Panc1 (cell line): ENCODE results near the gene TOR1AIP2. TPM values are rescaled to one million over a fixed set of nuclear protein-coding genes. Genes with fewer than 3 reads are reported as not detected.
"Not testable (repeated sequence)": the region's sequence is repeated elsewhere in the genome, so short reads cannot be mapped to it uniquely, and the experiment has no call there.

ENCODE experiments used
- ATAC-seq: fragments of 200-7000 bp; cut with Tn5 transposase; 2 replicates; pipeline ENCODE4 v1.9.1; 2020; ENCODE audit warnings: mild to moderate bottlenecking, moderate library complexity
- BruUV-seq: library from RNA; stranded (reverse); fragments of 400-500 nt; replicated peaks from 2 replicates; lab custom pipeline; 2021; lab: Mats Ljungman, UMichigan
- CTCF ChIA-PET: fragments of 300-600 bp; sonication (Branson Sonifier 250); formaldehyde crosslinking; loops from one replicate; lab custom pipeline; 2022; ENCODE audit warnings: antibody characterized with exemption; lab: Charles Lee
- POLR2A ChIA-PET: fragments of 300-600 bp; sonication (Branson Sonifier 250); formaldehyde crosslinking; loops from one replicate; lab custom pipeline; 2022; ENCODE audit warnings: antibody characterized with exemption; lab: Charles Lee
- DNase-seq: peaks from one replicate; pipeline ENCODE4 v3.0.0-alpha.2; 2010; ENCODE audit warnings: low read depth, low spot score
- H3K27ac ChIP-seq: 2 replicates; pipeline ENCODE4 v1.5.1; 2011; ENCODE audit warnings: mild to moderate bottlenecking, low read length, inconsistent platforms
- H3K27me3 ChIP-seq: fragments of 200-500 bp; sonication (Bioruptor generic); 2 replicates; pipeline ENCODE4 v1.6.0; 2014; ENCODE audit warnings: low read length, inconsistent platforms; ENCODE audit not compliant: control insufficient read depth, insufficient read depth
- H3K36me3 ChIP-seq: fragments of 200-500 bp; sonication (Bioruptor generic); 2 replicates; pipeline ENCODE4 v1.5.1; 2014; ENCODE audit warnings: inconsistent platforms, mild to moderate bottlenecking, low read length, moderate library complexity; ENCODE audit not compliant: control insufficient read depth, insufficient read depth
- H3K4me1 ChIP-seq: 2 replicates; pipeline ENCODE4 v1.5.1; 2011; ENCODE audit warnings: inconsistent platforms, mild to moderate bottlenecking, low read length, moderate library complexity; ENCODE audit not compliant: control insufficient read depth, insufficient read depth
- H3K4me3 ChIP-seq, 2 experiments: 2 replicates each; pipeline ENCODE4 v1.5.1; 2011 to 2012; ENCODE audit warnings: low read depth in 2 of 2, low read length in 2 of 2, mild to moderate bottlenecking in 2 of 2, inconsistent platforms in 1 of 2, moderate library complexity in 1 of 2
- H3K9me3 ChIP-seq: fragments of 200-500 bp; sonication (Bioruptor generic); 2 replicates; pipeline ENCODE4 v1.5.1; 2014; ENCODE audit warnings: low read depth, mild to moderate bottlenecking, inconsistent platforms, low read length, moderate library complexity; ENCODE audit not compliant: control insufficient read depth, insufficient read depth
- CTCF ChIP-seq: fragments of 450-650 bp; IDR thresholded peaks from 2 replicates; pipeline ENCODE4 v1.5.1; 2017; ENCODE audit warnings: mild to moderate bottlenecking
- POLR2AphosphoS5 ChIP-seq: IDR thresholded peaks from 2 replicates; pipeline ENCODE4 v1.6.1; 2012; ENCODE audit warnings: mild to moderate bottlenecking, low read depth, low read length, moderate library complexity
- REST ChIP-seq, 2 experiments: IDR thresholded peaks; 2 replicates each; pipeline ENCODE4 v1.6.1; 2011 to 2012; ENCODE audit warnings: low read depth in 2 of 2, control low read depth in 1 of 2, low read length in 1 of 2, mild to moderate bottlenecking in 1 of 2, moderate library complexity in 1 of 2; ENCODE audit not compliant: insufficient read depth in 1 of 2
- SIN3A ChIP-seq: IDR thresholded peaks from 2 replicates; pipeline ENCODE4 v1.6.1; 2012; ENCODE audit warnings: low read depth, mild to moderate bottlenecking, low read length, moderate library complexity, borderline replicate concordance; ENCODE audit not compliant: insufficient read depth
- TCF7L2 ChIP-seq: IDR thresholded peaks from 2 replicates; pipeline ENCODE4 v1.6.1; 2011; ENCODE audit warnings: mild to moderate bottlenecking, low read depth, low read length, inconsistent platforms
- in situ Hi-C: cut with HindIII; loops from 2 replicates; pipeline ENCODE4 v1.10.0; 2016; ENCODE audit warnings: low sequenced_read_pairs, low pct_unique_long_range_greater_than_20kb
- intact Hi-C: fragments of 100-400 bp; cut with micrococcal nuclease; formaldehyde crosslinking; loops from one replicate; pipeline ENCODE4 v1.10.0; 2022; ENCODE audit not compliant: unreplicated experiment
- total RNA-seq: library from RNA; stranded (reverse); gene quantifications from one replicate; pipeline ENCODE4 v1.2.1, GENCODE V29; 2021; ENCODE audit not compliant: unreplicated experiment

TOR1AIP2 gene
- total RNA-seq, 1 experiment from 2014 or later = 94.9 TPM

GRCh38 chr1:179805291-179806195 lies 72.1 kb downstream of the TOR1AIP2 start:
- POLR2A ChIA-PET = no interaction called here
- DNase-seq (no peak), ATAC-seq (no peak)
- Histone ChIP-seq H3K27ac (no peak overlapping the region), H3K4me3 (no peak overlapping the region), H3K4me1 (no peaks in the 10 kb centered on the region), H3K36me3 (no peaks in the 10 kb centered on the region), H3K27me3 (0 out of 2 replicates have a peak, but pooled peaks cover 3% of the 10 kb centered on the region), H3K9me3 (no peaks in the 10 kb centered on the region)
- CTCF ChIA-PET = interaction anchor here (0.7 to 1.7 kb wide), 2 partner anchors 9 to 443 kb away, joined by 3 to 4 read pairs; no protein-coding TSS in a partner anchor
- TF ChIP-seq REST (IDR thresholded peaks at IDR 0.05; ENCODE audit: insufficient read depth in 1 of 2, low read depth in 2 of 2, low read length in 1 of 2) (no peak), POLR2AphosphoS5 (no peak), SIN3A (no peak), CTCF (no peak), TCF7L2 (no peak)
- intact Hi-C loops = no loop called here
- no TSS peak for BruUV-seq
- in situ Hi-C loops = no loop called here

GRCh38 chr1:179804417-179804816 lies 73.2 kb downstream of the TOR1AIP2 start:
- H3K27me3 ChIP-seq, H3K4me3 ChIP-seq, H3K9me3 ChIP-seq, H3K36me3 ChIP-seq, H3K27ac ChIP-seq, BruUV-seq, DNase-seq, POLR2A ChIA-PET, CTCF ChIA-PET, ATAC-seq, intact Hi-C loops, in situ Hi-C loops, H3K4me1 ChIP-seq: not testable (repeated sequence)

GRCh38 chr1:179803918-179804317 lies 73.7 kb downstream of the TOR1AIP2 start:
- Histone ChIP-seq H3K27ac (no peak overlapping the region), H3K27me3 (0 out of 2 replicates have a peak, but pooled peaks cover 3% of the 10 kb centered on the region), H3K4me3 (no peak overlapping the region), H3K9me3 (no peaks in the 10 kb centered on the region), H3K4me1 (no peaks in the 10 kb centered on the region), H3K36me3 (no peaks in the 10 kb centered on the region)
- BruUV-seq = no TSS peak
- intact Hi-C loops (no loop called here), in situ Hi-C loops (no loop called here)
- ChIA-PET CTCF (no interaction called here), POLR2A (no interaction called here)
- TF ChIP-seq REST (IDR thresholded peaks at IDR 0.05; ENCODE audit: insufficient read depth in 1 of 2, low read depth in 2 of 2, low read length in 1 of 2) (no peak), POLR2AphosphoS5 (no peak), SIN3A (no peak), TCF7L2 (no peak), CTCF (no peak)
- no peak for ATAC-seq
- no peak for DNase-seq
